GM19438 (cell line): Measurements from ENCODE around the gene GARIN6.
A peak's percentile ranks its signal among the peaks of the same experiment; 100 is the strongest.
"Not testable (repeated sequence)": the region's sequence is repeated elsewhere in the genome, so short reads cannot be mapped to it uniquely, and the experiment has no call there.

Source experiments
- ATAC-seq: cut with Tn5 transposase; IDR thresholded peaks from one replicate; pipeline ENCODE4 v1.9.1; 2021; ENCODE audit warnings: low read depth; ENCODE audit not compliant: unreplicated experiment

GARIN6 gene

DNA sequence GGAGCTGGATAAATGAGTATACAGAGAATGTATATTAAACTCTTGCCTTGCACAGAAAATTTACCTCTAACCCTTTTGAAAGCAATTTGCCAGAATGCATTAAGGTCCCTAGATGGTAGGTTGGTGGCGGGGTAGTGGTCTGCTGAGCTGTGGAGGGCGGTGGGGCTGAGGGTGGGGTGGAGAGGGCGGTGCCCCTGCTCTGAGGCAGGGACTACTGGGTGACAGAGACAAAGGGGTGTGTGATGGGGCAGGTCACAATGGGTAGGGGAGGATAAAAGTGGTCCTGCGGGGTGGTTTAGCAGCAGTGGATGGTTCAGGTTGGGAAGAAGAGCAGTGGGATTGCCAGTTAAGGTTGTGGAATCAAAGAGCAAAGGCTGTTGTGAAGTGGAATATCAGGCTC is at the start of gene GARIN6:
TSS of gene GARIN6 (plus strand) at position 301 of the 400 bp plus-strand sequence. CDS start 422 bp downstream, outside the sequence.
- ATAC-seq = no peak

DNA sequence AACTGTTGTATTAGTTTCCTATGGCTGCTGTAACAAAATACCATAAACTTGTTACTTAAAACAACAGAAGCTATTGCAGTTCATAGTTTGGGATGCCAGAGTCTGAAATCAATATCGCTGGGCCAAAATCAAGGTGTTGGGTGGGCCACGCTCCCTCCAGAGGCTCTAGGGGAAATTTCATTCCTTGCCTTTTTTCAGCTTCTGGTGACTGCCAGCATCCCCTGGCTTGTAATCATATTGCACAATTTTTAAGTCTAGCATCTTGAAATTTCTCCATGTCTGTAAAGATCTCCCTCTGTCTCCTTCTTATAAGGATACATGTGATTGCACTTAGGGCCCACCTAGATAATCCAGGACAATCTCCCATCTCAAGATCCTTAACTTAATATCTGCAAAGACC is 48.8 kb upstream of the GARIN6 start:
- ATAC-seq = no peak

DNA sequence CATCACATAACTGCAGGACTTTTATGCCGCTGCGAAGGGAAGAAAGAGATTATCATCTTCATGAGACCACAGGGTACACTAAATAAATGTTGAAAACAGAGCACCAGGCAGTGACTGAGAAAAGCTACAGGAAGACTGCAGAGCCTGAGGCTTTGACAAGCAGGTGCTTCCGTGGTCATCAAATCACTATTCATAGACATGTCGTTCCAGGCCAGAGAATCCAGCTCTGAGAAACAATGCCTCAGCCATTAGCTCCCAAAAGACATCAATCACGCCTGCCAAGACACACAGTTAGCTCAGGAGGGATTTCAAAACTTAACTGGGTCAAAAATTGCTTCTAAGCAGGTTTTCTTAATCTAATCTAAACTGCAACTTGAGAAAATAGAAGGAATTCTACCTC is 47.2 kb upstream of the GARIN6 start:
- peak; percentile 99 for ATAC-seq

DNA sequence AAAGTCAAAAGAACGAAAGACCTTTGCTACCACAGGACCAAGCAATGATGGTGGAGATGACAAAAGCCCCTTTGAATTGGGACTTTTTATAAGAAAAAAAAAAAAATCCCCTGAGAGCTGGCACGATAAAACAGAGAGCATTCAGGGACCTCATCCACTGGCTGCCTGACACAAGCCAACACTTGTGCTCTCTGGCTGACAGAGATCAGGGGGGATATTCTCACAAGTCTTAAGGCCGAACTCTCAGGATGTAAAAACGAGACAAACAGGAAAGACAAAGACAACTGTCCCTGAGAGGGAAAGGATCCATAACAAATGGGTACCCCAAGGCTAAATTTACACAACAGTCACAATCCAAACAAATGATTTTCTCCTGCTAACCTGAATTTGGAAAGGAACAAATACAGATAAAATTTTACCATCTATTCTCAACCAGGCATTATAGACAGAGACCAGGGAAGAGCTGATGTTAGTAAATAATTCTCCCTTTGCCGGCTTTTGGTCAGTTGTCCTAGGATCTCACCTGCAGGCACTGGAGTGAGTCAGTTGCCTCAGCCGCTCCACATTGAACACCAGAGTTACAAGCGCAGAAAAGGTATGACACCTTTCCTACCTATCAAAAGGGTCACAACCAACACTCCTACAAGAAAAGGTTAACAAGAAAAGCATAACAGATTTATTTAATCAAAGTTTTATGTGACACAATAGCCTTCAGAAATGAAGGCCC is 37.9 kb upstream of the GARIN6 start:
- ATAC-seq = no peak

DNA sequence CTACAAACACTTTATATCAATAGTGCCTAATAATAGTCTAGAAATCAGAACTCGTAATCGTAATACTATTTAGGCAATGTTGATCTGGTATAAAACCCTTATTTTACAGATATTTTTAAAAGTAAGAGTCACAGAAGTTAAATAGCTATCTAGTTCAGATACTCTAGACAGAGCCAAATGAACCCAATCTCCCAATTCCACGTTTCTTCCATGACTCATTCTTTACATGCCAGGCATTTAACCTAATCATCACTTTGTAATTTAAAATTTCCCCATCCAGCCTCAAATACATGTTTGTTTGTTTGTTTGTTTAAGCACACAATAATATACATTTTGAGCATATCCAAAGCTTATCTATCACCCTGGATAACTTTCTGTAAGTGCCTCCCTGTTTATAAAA is 36.4 kb upstream of the GARIN6 start:
- no peak for ATAC-seq

DNA sequence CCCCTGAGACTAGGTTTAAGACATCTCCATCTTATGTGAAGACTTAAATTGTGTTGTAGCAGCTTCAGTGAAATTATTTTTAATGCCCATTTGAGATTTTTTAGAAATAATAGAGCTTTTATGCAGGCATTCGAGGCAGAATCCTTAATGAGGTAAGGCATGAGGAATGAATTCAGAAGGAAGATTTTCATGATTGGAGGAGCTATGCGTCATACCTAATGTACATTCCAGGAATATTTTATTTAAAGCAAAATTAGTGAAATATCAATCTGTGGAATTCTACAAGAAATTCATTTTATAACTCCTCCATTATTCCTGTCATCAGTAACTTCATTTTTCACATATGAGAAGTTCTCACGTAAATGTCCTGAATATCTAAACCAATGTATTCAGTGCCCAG is 36.0 kb upstream of the GARIN6 start:
- no peak for ATAC-seq

DNA sequence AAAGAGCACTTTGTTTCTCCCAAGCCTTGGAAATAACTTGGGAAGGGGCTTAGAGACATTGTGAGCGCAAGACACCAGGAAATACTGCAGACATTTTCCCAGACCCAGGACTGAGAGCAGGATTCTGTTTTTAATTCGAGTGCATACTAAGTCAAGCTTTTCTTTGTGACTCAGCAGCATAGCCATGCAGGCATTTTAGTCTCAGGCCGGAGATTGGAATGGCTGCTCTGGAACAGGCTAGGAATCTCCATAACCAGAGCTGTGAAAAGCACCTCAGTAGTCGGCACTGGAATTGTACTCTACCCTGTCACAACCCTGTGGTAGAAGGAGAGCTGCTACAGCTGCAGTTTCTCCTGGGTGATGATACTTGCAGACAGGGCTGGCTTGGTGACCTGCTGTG is 28.9 kb upstream of the GARIN6 start:
- no peak for ATAC-seq

DNA sequence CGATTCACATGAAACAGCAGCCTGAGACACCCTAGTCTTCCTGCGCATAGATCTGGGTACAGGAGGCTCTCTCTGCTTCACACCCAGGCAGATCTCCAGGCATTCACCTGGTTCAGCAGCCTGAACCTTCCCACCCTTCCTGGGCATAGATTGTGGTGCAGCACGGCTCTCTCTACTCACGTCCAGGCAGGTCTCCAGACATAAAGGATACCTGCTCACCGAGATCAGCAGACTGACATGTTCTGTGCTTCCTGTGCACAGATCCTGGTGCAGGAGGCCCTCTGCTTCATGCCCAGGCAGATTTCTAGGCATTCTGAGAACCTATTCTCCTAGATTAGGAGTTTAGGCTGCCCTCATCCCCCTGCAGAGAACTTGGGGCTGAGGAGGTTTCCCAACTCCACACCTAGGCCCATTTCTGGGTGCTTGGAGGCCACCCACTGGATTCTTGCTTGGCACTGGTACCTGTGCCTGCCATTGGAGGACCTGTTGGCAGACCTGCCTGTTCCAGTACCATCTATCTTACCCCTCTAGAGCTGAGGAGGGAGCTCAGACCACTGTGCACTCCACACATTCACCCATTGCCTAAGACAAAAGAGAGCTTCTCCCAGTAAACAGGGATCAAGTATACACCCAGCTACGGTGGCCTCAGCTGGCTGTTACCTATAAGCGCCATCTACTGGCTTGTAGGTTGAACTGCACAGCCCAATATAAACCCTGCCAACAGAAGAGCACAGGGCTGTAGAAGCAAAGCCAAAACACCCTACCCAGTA is 28.0 kb upstream of the GARIN6 start:
- peak; percentile 94 for ATAC-seq

DNA sequence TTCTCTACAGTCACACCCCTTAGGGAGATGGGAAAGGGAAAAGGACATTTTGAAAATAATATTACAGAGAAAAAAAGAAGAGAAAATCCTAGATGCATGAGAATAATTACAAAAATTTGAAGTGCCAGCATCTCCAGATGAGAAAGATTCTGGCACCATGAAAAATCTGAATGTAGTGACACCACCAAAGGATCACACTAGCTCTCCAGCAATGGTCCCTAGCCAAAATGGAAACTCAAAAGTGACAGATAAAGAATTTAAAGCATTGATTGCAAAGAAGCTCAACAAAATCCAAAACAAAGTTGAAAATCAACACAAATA is 27.4 kb upstream of the GARIN6 start:
- no peak for ATAC-seq

DNA sequence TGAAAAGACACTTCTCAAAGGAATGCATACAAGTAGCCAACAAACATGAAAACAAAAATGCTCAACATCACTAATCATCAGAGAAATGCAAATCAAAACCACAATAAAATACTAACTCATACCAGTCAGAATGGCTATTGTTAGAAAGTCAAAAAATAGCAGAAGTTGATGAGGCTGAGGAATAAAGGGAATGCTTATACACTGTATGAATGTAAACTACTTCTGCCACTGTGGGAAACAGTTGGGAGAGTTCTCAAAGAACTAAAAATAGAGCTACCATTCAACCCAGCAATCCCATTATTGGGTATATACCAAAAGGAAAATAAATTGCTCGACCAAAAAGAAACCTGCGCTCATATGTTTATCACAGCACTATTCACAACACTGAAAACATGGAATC is 23.0 kb upstream of the GARIN6 start:
- ATAC-seq = not testable (repeated sequence)

DNA sequence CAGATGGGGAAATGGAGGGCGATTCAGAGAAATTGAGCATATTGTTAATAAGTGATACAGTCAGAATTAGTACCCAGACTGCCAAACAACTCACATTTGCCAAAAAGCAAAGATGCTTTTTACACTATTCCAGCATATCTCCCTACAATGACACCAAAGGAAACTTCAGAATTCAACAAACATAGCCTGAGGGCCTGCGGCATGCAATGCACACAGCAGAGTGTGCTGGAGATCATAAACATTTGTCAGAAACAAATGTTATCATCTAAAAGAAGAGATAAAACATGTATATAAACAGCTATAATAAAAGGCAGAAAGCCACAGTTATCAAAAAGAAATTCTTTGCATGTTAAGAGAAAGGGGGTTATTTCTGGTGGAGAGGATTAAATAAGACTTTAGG is 20.1 kb upstream of the GARIN6 start:
- ATAC-seq = no peak

DNA sequence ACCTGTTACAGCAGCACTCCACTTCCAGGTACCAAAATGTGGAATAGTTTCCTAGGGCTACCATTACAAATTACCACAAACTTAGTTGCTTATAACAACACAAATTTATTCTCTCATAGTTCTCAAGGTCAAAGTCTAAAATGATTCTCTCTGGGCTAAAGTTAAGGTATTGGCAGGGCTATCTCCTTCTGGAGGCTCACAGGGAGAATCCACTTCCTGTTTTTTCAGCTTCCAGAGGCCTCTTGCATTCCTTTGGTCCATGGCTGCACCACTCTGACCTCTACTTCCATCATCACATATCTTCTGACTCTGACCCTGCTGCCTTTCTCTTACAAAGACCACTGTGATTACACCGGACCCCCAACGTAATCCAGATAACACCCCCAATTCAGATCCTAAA is 2.9 kb upstream of the GARIN6 start:
- no peak for ATAC-seq

DNA sequence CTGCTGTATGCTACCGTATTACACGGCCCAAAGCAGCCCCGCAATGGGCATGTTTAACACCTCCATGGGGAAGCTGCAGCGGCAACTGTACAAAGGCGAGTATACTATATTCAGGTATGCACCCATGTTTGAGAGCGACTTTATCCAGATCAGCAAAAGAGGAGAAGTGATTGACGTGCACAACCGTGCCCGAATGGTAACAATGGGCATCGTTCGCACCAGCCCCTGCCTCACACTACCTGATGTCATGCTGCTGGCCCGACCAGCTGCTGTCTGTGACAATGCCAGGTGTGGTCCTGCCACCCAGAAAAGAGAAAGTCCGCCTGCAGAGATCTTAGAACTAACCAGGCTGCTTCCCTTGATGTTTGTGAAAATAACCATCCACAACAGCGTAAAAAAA is 630 bp downstream of the GARIN6 start:
- ATAC-seq = no peak

DNA sequence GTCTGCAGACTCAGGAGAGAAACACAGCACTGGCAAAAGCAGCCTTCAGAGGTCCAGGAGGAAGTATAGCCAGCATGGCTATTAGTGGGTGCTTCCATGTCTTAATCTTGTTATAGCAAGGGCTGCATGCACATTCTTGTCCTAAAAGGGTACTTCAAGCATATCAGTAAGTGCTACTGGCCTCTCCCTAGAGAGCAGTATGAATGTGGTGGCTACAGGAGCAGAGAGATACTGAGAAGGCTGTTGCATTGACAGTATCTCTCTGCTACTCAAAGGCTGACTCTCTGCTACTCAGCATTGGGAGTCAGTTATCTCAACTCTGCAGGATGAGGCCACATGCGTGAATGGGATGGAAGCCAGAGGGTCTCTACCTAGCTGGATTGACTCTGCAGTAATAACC is 2.0 kb downstream of the GARIN6 start:
- ATAC-seq = no peak

DNA sequence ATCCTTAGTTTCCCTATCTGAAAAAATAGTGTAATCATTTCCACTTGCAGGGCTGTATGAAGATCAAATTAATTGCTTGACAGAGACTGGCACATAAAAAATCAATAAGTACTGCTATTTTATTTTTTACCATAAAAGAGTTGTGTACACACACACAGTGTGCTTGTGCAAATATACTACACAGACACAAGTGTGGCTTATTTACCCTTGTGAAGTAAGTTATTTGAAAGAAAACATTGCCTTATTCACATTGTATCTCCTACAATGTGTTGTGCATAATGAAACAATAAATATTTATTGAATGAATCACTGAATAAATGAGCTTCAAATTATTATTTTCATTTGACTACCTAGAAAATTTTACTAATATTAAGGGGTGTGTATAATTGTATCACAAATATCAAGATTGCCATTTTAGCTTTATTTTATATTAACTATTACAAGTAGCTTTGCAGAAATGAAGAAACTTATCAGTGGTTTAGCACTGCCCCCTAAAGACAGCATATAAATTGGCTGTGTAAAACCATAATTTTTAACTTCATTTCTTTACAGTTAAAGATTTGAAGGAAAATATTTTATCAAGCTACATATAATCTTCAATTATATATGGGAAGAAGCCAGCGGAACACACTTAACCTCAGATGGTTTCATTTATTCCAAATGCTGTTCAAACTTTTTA is 11.3 kb downstream of the GARIN6 start:
- no peak for ATAC-seq

DNA sequence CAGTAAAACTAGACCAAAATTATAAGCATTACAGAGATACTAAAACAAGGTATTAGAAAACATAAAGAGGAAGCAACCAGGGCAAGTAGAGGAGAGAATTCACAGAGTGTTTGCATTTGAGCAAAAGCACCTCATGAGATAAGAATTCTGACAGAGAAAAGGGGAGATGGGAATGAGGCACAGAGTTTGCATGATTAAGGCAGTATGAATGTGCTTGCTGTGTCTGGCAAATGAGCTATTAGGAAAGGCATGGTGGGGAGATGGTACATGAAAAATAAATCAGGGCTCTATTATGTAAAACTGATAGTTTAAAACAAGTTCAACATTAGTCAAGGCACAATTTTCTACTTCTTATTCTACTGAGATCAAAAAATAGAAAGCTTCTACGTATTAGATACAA is 23.1 kb downstream of the GARIN6 start:
- ATAC-seq = no peak

DNA sequence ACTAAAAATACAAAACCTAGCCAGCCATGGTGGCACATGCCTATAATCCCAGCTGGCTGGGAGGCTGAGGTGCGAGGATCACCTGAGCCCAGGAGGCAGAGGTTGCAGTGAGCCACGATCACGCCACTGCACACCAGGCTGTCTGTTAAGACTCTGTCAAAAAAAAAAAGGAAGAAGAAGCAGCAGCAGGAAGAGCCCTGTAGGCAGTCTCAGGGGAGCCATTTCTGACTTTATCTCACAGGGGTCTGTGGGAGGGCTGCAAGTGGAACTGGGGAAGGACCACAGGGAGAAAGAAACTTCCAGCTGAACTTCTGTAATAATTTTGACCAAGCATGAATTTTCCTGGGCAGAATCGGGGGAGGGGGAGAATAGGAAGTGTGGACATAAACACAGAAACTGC is 32.7 kb downstream of the GARIN6 start:
- no peak for ATAC-seq

DNA sequence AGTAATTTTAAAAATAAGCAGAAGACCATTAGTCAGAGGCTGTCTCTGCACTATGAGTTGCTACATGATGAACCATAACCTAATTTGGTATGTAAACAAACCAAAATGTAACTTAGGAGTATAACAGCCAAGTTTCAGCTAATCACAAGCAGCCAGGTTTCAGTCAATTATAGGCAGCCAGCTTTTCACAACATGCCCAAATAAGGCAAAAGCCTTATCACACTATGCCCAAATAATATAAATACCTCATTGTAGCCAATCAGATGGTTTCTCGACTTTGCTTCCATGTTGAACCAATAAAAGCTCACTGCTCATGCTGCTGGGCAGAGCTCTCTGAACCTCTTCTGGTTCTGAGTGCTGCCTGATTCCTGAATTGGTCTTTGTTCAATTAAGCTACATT is 38.6 kb downstream of the GARIN6 start:
- no peak for ATAC-seq

DNA sequence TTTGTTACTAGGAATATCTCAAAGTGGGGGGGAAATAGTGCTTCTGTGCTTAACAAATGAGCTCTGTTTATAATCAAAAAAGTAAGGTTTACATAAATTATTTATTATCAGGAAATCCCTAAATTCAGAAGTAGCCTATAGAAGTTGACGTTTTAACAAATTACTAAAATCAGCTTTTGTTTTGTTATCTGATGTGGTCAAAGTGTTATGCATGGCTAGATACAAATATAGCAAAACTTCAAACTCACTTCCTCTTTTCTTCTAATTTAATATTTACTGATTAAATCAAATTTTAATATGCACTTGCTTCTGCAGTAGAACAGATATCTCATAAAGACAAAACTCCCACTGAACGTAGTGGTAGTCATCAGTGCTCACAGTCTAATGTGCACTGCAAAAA is 47.5 kb downstream of the GARIN6 start:
- no peak for ATAC-seq
